Activated CD4-positive, alpha-beta T cell treated with anti-CD3 and anti-CD28 coated beads for 4 hours (primary cell): ENCODE data around the gene MTA1.

ENCODE experiments used
- DNase-seq, 2 donors: peaks; one replicate each; pipeline ENCODE4 v3.0.0-alpha.2; 2020

MTA1 gene

GRCh38 chr14:105467249-105467941 is 47.8 kb downstream of the MTA1 start:
- no peak for DNase-seq

DNA sequence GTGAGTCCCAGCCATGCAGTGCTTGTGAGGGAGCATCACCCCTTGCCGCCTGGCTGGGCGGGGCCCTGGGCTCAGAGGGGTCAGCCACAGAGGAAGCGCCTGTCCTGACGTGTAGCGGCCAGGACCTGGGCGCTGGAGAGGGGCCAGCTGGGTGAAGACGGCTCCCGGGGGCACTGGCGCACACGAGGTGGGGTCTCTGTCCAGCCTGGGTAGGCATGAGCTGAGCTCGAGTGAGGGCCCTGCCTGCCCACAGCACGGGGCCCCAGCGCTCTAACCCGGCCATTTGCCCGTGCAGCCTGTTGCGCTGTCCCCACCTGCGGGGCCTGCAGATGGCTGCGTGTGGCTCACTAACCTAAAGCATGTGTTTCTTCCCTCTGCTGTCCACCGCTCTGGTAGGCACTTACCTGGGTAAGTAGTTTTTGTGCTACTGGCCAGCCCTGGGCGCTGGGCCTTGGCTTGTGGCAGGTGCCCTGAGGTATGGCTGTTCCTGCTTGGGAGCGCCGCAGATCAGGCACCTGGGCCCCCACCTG is 48.4 kb downstream of the MTA1 start:
- no peak for DNase-seq

- DNase-seq: no peak
These were observed 49.1 kb downstream of the MTA1 start for GRCh38 chr14:105468621-105469241.

DNA sequence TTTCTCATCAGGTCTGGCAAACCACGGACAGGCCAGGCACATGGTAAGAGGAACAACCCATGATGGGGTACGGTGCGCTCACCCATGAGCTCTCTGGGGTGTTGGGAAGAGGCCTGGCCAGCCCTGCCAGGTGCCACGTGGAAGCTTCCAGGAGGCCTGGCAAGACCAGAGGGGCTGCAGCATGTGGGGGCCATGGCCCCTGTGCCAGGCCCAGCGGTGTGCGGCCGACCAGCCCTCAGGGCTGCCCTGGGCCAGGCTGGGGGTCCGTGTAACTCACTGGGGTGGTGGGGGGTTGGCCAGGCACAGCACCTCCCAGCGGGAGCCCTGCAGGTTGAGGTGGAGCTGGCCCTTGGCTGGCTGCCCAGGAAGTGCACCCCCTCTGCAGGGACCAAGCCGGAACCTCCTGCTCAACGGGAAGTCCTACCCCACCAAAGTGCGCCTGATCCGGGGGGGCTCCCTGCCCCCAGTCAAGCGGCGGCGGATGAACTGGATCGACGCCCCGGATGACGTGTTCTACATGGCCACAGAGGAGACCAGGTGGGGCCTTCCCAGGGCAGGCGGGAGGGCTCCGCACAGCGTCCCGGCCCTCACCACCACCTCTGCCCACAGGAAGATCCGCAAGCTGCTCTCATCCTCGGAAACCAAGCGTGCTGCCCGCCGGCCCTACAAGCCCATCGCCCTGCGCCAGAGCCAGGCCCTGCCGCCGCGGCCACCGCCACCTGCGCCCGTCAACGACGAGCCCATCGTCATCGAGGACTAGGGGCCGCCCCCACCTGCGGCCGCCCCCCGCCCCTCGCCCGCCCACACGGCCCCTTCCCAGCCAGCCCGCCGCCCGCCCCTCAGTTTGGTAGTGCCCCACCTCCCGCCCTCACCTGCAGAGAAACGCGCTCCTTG is 50.1 kb downstream of the MTA1 start:
- no peak for DNase-seq

GRCh38 chr14:105470350-105471296 is 51.0 kb downstream of the MTA1 start:
- no peak for DNase-seq

DNA sequence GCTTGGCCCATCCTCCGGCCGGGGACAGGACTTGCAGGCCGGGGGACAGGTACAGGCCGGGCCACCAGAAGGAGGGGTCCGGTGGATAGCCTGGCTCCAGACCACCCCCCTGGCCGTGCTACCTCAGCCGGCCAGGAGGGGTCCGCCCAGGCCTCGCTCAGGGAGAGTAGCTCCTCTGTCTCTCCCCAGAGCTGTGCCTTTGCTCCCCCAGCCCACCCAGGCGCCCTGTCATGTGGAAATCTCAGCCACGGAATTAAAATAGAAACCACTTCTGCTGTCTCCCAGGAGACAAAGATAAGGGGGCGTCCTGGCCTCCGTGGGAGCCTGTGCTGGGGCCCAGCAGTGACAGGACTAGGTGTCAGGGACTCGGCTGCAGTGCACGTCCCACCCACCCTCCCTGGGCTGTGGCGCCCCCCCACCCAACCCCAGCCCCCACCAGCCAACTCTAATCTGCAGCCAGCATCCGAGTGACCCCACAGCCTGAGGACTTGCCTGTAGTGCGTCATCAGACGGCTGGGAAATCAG is 51.7 kb downstream of the MTA1 start:
- no peak for DNase-seq

GRCh38 chr14:105471823-105472485 is 52.3 kb downstream of the MTA1 start:
- DNase-seq: no peak

DNA sequence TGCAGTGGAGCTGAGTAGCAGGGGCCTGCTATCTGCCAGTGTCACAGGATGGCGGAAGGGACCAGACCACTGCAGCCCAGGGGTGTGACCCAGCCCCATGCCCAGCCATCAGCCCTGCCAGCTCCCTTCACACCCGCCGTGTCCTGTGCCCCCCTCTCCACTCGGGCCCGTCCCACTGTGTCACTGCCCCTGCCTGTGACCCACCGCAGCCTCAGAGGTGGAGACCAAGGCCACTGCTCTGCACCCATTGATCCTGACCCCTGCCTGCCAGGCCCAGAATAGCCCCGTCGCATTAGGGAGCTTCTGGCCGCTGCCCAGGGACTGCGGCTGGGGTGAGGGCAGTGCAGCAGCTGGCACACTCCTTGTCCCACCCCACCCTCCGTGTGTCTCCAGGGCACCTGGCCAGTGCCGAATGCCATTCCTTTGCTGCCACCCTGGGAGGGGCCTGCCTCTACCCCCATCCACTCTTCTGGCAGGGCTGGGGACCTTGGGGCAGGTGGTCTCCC is 52.9 kb downstream of the MTA1 start:
- DNase-seq: no peak

DNA sequence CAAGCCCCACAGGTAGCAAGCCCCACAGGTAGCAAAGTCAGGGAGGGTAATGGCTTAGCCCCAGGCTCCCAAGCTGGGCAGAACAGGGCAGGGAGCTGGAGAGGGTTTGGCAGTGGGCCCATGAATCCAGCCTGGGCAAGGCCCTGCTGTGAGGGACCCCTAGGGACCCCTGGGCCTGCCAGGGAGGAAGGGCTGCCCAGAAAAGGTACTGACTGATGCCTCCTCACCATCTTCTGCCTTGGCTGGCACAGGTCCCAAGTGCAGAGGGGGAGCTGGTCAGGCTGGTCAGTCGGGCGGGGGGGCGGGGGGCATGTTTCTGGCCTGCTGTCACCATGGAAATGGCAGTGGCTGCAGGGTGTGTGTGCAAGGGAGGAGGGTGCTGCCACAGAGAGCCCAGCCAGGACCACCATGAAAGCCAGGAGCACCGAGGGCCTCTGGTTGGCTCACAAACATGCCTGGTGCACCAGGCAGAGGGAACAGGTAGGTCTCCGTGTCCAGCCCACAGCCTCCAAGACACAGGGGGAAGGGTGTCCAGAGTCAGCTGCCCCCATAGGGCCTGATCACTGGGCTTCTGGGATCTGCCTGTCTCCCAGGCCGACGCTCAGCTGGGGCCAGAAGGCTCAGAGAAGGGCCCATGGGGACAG is 53.5 kb downstream of the MTA1 start:
- no peak for DNase-seq

GRCh38 chr14:105473677-105474482 is 54.3 kb downstream of the MTA1 start:
- DNase-seq: peak; percentile 66 to 68

DNA sequence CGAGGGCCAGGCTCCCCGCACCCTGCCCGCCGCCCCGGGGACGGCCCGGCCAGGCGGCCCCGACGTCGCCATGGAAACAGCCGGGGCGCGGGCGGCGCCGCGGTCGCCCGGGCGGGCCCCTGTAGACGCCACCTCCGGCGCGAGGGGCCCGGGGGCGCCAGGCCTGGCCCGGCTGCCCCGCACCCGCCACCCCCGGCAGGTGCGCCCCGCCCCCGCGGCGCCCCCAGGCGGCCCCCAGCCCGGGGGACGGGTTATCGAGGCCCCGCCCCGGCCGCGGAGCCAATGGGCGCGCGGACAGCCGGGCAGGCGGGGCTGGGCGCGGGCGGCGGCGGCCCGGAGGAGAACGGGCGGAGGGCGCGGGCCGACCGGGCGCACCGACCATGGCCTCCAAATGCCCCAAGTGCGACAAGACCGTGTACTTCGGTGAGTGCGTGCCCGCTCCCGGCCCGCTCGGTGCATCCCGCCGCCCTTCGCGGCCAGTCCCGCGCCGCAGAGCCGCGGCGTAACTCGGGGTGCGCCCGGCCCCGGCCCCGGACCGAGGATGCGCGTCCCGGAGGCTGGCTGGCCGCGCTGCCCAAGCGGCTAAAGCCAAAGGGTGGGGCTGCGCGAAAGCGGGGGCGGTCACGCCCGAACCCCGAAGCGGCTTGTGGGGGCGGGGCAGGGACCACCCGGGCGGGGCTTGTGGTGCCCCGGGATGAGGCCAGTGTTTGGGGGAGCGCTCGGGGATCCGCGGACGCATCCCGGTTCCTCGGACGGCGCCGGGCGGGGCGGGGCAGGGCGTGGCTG is 55.0 kb downstream of the MTA1 start, which contains the start of gene CRIP2:
TSS of gene CRIP2 (plus strand) at position 339 of the 786 bp plus-strand sequence. CDS start at position 381, 42 bp downstream.
- DNase-seq: no peak

GRCh38 chr14:105475269-105476096 is 55.9 kb downstream of the MTA1 start:
- DNase-seq: no peak

DNA sequence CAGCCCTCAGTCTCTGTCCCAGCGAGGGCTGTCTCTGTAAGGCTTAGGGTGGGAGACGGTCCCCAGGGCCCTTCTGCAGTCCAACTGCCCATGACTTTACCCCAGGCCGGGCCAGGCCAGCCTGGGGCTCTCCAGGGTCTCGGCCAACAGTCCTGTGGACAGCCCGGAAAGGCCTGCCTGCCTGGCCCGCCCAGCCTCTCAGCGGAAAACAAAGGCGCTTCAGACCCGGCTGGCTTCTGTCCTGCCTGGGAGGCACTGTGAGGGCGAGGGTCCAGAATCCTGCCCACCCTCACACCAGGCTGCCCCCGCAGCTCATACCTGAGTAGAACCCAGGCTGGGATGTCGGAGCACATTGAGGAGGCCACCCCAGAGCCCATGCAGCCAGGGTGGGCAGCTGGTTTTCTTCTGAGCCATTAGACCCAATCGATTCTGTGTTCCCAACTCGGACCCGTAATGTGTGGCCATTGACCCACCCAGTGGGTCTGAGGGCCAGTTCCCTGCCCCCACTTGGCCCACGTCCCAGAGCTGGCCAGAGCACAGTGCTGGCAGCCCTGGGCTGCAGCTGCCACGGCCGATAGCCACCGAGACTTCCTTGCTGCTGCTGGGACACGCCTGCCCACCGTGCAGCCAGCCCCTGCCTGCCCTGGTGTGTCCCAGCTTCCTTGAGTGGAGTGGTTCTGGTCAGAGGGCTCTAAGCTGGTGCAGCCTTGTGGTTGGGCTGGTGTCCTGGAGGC is 56.6 kb downstream of the MTA1 start:
- DNase-seq: no peak

GRCh38 chr14:105476831-105477659 is 57.4 kb downstream of the MTA1 start:
- no peak for DNase-seq

DNA sequence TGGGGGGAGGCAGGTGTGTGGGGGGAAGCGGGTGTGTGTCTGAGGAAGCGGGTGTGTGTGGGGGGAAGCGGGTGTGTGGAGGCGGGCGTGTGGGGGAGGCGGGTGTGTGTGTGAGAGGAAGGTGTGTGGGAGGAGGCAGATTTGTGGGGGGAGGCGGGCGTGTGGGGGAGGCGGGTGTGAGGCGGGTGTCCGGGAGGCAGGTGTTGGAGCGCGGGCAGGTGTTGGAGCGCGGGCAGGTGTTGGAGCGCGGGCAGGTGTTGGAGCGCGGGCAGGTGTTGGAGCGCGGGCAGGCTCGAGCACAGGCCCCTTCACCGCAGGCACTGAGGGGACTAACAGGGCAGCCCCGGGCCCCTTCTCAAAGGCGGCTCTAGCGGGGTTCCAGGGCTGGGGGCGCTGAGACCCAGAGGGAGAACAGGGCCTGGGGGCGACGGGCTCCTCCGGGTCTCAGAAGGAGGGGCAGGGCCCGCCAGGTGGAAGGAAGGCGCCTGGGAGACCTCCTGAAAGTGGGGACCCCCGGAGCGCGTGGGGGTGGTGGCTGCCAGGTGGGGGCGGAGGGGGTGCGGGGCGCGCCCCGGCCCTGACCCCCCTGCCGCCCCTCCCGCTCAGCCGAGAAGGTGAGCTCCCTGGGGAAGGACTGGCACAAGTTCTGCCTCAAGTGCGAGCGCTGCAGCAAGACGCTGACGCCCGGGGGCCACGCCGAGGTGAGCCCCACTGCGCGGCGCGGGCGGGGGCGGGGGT is 58.2 kb downstream of the MTA1 start:
- peak; percentile 46 to 73 for DNase-seq
